GM03348 (cell line): ENCODE results near the gene PACSIN1.

Source experiments
- DNase-seq: peaks from one replicate; pipeline ENCODE4 v3.0.0; 2012; ENCODE audit warnings: low spot score

The PACSIN1 gene, protein sequence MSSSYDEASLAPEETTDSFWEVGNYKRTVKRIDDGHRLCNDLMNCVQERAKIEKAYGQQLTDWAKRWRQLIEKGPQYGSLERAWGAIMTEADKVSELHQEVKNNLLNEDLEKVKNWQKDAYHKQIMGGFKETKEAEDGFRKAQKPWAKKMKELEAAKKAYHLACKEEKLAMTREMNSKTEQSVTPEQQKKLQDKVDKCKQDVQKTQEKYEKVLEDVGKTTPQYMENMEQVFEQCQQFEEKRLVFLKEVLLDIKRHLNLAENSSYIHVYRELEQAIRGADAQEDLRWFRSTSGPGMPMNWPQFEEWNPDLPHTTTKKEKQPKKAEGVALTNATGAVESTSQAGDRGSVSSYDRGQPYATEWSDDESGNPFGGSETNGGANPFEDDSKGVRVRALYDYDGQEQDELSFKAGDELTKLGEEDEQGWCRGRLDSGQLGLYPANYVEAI

DNA sequence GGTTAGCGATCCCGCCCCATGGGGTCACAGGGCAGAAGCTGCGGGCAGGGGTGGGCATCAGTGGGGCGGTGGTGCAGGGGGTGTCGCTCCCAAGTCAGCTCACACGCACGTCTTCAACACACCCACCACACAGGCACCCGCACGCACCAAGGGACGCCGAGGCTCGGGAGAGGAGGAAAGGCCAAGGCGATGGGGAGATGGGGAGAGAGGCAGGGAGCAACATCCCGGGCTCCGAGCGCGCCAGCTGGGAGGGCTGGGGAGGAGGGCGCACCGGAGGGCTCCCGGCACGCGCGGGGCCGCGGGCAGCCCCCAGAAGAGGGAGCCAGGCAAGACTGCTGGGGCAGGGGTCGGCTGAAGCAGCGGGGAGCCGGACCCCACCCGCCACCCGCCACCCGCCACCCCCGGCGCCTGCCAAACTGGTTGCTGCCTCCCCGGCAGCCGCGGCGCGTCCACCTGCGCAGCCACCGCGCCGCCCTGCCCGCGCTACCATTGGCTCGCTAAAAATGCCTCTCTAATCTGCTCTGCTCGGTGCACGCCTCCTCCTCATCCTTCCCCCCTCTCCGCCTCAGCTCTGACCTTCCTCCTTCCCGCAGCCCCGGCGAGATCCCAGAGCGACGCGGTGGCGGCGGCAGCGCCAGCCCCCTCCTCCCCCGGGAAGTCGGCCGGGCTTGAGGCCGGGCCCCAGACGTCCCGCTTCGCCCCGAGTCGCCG lies at the start of gene PACSIN1:
PACSIN1 (plus strand) TSS at position 546 of the 711 bp plus-strand sequence. CDS start 60,230 bp downstream, outside the sequence.
- DNase-seq, result peak; percentile 53

GRCh38 chr6:34416877-34417371 lies 49.0 kb upstream of the PACSIN1 start:
- no peak for DNase-seq

- no peak for DNase-seq
Measured at GRCh38 chr6:34418367-34418766, 47.5 kb upstream of the PACSIN1 start.

GRCh38 chr6:34423254-34423653 lies 42.6 kb upstream of the PACSIN1 start:
- DNase-seq, result no peak

DNA sequence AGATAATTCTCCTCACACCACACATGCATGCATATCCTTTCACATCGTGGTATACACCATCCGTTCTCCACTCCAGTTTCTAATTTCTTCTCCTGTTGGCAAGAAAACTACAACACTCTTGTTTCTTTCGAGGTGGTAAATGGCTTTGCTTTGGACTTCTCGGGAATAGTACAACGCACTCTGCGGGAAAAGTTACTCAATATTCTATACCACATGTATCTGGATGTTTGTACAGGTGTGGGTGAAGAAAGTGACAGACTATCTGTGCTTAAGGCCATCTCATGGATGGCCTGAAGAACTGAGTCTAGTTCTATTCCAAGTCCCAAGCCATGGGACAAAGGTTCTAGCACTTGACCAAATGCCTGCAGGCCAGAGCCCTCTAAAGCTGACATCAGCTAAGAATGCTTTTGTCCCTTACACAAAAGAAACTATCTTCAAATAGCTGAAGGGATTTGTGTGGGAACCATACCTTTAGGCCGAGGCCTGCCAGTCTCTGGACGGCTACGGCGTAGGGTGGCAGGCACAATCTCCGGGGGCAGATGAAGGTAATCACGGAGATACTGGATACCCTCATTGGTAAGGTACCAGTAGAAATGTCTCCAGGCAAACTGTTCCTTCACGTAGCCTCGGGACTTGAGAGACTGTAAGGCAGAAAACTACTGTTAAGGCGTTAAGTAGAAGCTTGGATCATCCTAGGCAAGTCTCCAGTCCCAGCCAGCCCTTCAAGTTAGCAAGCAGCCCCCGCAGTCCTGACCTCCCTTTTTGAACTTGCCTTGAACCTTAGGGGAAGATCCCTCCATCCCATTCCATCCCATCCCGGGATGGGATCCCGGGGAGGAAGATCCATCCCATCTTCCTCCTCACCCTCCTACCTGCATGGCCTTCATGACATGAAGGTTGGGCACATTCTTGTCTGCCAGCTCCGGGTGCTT lies 41.4 kb upstream of the PACSIN1 start:
- DNase-seq, result no peak

GRCh38 chr6:34425132-34425497 lies 40.8 kb upstream of the PACSIN1 start:
- peak; percentile 32 for DNase-seq

- peak; percentile 100 for DNase-seq
Measured at GRCh38 chr6:34425498-34426410, 40.1 kb upstream of the PACSIN1 start, which contains the start of gene RPS10. Gene RPS10 (minus strand): TSS chr6:34426069. CDS start chr6:34425221, 848 bp downstream.

GRCh38 chr6:34435916-34436315 lies 30.0 kb upstream of the PACSIN1 start:
- no peak for DNase-seq

DNA sequence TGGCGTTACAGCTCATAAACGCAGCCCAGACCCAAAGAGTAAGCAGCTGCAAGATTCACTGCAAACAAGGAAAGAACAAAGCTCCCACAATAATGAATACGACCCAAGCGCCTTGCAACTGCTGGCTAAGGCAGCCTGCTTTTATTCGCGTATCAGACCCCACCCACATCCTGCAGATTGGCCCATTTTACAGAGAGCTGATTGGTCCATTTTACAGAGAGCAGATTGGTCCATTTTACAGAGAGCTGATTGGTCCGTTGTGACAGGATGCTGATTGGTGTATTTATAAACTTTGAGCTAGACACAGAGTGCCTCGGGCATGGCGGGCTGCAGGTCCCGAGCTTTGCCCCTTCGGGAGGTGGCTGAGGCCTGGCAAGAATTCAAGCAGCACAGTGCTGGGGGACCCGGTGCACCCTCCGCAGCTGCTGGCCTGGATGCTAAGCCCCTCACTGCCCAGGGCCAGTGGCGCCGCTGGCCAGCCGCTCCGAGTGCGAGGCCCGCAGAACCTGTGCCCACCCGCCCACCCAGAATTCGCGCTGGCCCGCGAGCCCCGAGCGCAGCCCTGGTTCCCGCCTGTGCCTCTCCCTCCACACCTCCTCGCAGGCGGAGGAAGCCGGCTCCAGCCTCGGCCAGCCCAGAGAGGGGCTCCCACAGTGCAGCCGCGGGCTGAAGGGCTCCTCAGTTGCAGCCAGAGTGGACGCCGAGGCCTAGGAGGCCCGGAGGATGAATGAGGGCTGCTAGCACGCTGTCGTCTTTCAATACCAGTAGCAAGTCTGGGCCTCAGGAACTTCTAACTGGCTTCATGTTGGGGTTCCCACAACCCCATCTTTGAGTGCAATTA lies 28.9 kb upstream of the PACSIN1 start:
- no peak for DNase-seq

GRCh38 chr6:34437644-34437970 lies 28.3 kb upstream of the PACSIN1 start:
- no peak for DNase-seq

GRCh38 chr6:34438705-34439104 lies 27.2 kb upstream of the PACSIN1 start:
- no peak for DNase-seq

GRCh38 chr6:34439442-34439841 lies 26.4 kb upstream of the PACSIN1 start:
- DNase-seq, result no peak

DNA sequence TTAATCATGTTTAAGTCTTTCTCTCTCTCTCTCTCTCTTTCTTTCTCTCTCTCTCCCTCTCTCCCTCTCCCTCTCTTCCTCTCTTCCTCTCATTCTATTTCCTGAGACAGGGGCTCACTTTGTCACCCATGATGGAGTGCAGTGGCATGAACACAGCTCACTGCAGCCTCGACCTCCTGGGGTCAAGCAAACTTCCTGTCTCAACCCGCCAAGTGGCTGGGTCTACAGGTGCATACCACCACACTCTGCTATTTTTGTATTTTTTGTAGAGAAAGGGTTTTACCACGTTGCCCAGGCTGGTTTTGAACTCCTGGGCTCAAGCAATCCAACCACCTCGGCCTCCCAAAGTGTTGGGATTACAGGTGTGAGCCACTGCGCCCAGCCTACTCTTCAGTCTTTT lies 24.4 kb upstream of the PACSIN1 start:
- no peak for DNase-seq

DNA sequence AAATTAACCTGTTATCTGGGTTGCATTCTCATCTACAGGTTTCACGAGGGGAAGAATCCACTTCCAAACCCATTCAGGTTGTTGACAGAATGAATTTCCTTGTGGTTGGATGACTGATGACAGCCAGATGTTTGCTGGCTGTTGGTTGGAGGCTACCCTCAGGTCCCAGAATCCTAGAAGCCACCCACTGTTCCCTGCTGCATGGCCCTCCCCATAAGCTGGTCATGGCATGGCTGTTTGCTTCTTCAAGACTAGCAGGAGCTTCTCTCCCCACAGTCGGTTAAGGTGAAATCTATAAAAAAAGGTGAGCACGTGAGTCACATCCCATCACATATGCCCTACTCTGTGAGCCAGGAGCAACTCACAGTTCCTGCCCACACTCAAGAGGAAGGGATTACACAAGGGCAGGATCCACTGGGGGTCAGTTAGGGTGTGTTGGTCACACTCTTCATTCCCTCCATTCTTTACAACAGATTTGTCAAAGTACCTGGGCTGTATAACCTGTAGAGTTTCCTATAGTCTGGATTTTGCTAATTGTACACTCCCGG lies 20.5 kb upstream of the PACSIN1 start:
- no peak for DNase-seq

GRCh38 chr6:34447386-34447785 lies 18.5 kb upstream of the PACSIN1 start:
- DNase-seq, result no peak

- DNase-seq, result no peak
Measured at GRCh38 chr6:34447910-34448309, 18.0 kb upstream of the PACSIN1 start.

GRCh38 chr6:34451192-34451591 lies 14.7 kb upstream of the PACSIN1 start:
- DNase-seq, result no peak

DNA sequence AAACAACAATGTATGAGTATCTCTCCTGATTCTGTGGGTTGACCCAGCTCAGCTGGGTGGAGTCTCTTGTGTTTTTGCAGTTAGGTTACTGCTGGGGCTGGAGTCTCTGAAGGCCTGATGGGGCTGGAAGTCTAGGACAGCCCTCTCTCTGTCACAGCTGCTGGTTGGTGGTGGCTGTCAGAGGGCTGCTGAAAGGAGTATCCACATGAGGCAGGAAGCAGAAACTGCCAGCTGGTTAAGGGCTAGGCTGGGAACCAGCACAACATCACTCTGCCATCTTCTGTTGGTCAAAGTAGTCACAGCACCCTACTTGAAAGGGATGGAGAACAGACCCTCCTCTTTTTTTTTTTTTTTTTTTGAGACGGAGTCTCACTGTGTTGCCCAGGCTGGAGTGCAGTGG lies 10.0 kb upstream of the PACSIN1 start:
- DNase-seq, result no peak

- no peak for DNase-seq
Measured at GRCh38 chr6:34457382-34457741, 8.5 kb upstream of the PACSIN1 start.
